ENCODE results near the gene ATP6AP1. TPM values are rescaled to one million over a fixed set of nuclear protein-coding genes. Genes with fewer than 3 reads are reported as not detected.

ATP6AP1 gene
- total and polyA plus RNA-seq, 9 donors = 30.0 to 78.3 (median 65.9) TPM

- no peak for DNase-seq
- Histone ChIP-seq H3K9me3 (replicated peaks; ENCODE audit: control insufficient read depth, low read depth, low read length) (no peaks in the 10 kb centered on the region), H3K36me3 (ENCODE audit: control insufficient read depth, insufficient read depth, low read length) (peaks cover 8% of the 10 kb centered on the region), H3K4me1 (ENCODE audit: control insufficient read depth, insufficient read depth, low read length) (peaks cover 15% of the 10 kb centered on the region), H3K27me3 (ENCODE audit: control insufficient read depth, insufficient read depth, low read length) (no peaks in the 10 kb centered on the region), H3K27ac (ENCODE audit: low read length) (peak overlapping the region; percentile 21), H3K4me3 (ENCODE audit: low read length) (no peak overlapping the region)
- 92% methylated on average over 4 of the region's 13 CpGs for WGBS (ENCODE audit: insufficient coverage)
These were observed 1.3 kb upstream of the ATP6AP1 start for GRCh38 chrX:154426916-154427770.

- no peak overlapping the region for H3K4me3 ChIP-seq (ENCODE audit: low read length)
- H3K4me1 ChIP-seq (ENCODE audit: control insufficient read depth, insufficient read depth, low read length) = peaks cover 15% of the 10 kb centered on the region
- no peaks in the 10 kb centered on the region for H3K9me3 ChIP-seq (replicated peaks; ENCODE audit: control insufficient read depth, low read depth, low read length)
- 82% methylated on average over 1 of the region's 2 CpGs for WGBS (ENCODE audit: insufficient coverage)
- peaks cover 32% of the 10 kb centered on the region for H3K36me3 ChIP-seq (ENCODE audit: control insufficient read depth, insufficient read depth, low read length)
- no peaks in the 10 kb centered on the region for H3K27me3 ChIP-seq (ENCODE audit: control insufficient read depth, insufficient read depth, low read length)
- no peak for DNase-seq
- no peak overlapping the region for H3K27ac ChIP-seq (ENCODE audit: low read length)
These were observed 1.2 kb downstream of the ATP6AP1 start for GRCh38 chrX:154429711-154430110.

- WGBS (ENCODE audit: insufficient coverage) = 83% methylated on average over 6 of the region's 6 CpGs
These were observed 2.0 kb downstream of the ATP6AP1 start for GRCh38 chrX:154430479-154430878.

GRCh38 chrX:154430916-154431315 is 2.4 kb downstream of the ATP6AP1 start:
- Histone ChIP-seq H3K27ac (ENCODE audit: low read length) (no peak overlapping the region), H3K9me3 (replicated peaks; ENCODE audit: control insufficient read depth, low read depth, low read length) (no peaks in the 10 kb centered on the region), H3K27me3 (ENCODE audit: control insufficient read depth, insufficient read depth, low read length) (no peaks in the 10 kb centered on the region), H3K36me3 (ENCODE audit: control insufficient read depth, insufficient read depth, low read length) (peaks cover 44% of the 10 kb centered on the region), H3K4me3 (ENCODE audit: low read length) (no peak overlapping the region), H3K4me1 (ENCODE audit: control insufficient read depth, insufficient read depth, low read length) (peaks cover 15% of the 10 kb centered on the region)
- WGBS (ENCODE audit: insufficient coverage) = 52% methylated on average over 3 of the region's 7 CpGs
- DNase-seq = no peak

More at GRCh38 chrX:154430479-154430878, 2.0 kb downstream of the ATP6AP1 start:
- no peak overlapping the region for H3K27ac ChIP-seq (ENCODE audit: low read length)
- DNase-seq = no peak
- H3K9me3 ChIP-seq (replicated peaks; ENCODE audit: control insufficient read depth, low read depth, low read length) = no peaks in the 10 kb centered on the region
- peaks cover 40% of the 10 kb centered on the region for H3K36me3 ChIP-seq (ENCODE audit: control insufficient read depth, insufficient read depth, low read length)
- no peaks in the 10 kb centered on the region for H3K27me3 ChIP-seq (ENCODE audit: control insufficient read depth, insufficient read depth, low read length)
- peaks cover 15% of the 10 kb centered on the region for H3K4me1 ChIP-seq (ENCODE audit: control insufficient read depth, insufficient read depth, low read length)
- H3K4me3 ChIP-seq (ENCODE audit: low read length) = no peak overlapping the region

- peak; percentile 41 for DNase-seq
- WGBS (ENCODE audit: insufficient coverage) = no CpG with 5 or more reads among the region's 5 CpGs
- peaks cover 19% of the 10 kb centered on the region for H3K4me1 ChIP-seq (ENCODE audit: control insufficient read depth, insufficient read depth, low read length)
- peaks cover 47% of the 10 kb centered on the region for H3K36me3 ChIP-seq (ENCODE audit: control insufficient read depth, insufficient read depth, low read length)
- H3K9me3 ChIP-seq (replicated peaks; ENCODE audit: control insufficient read depth, low read depth, low read length) = no peaks in the 10 kb centered on the region
- H3K27me3 ChIP-seq (ENCODE audit: control insufficient read depth, insufficient read depth, low read length) = no peaks in the 10 kb centered on the region
- no peak overlapping the region for H3K4me3 ChIP-seq (ENCODE audit: low read length)
- H3K27ac ChIP-seq (ENCODE audit: low read length) = no peak overlapping the region
These were observed 2.9 kb downstream of the ATP6AP1 start for GRCh38 chrX:154431341-154431740.

GRCh38 chrX:154432210-154432609 is 3.7 kb downstream of the ATP6AP1 start:
- Histone ChIP-seq H3K4me3 (ENCODE audit: low read length) (no peak overlapping the region), H3K9me3 (replicated peaks; ENCODE audit: control insufficient read depth, low read depth, low read length) (no peaks in the 10 kb centered on the region), H3K4me1 (ENCODE audit: control insufficient read depth, insufficient read depth, low read length) (peaks cover 17% of the 10 kb centered on the region), H3K27me3 (ENCODE audit: control insufficient read depth, insufficient read depth, low read length) (no peaks in the 10 kb centered on the region), H3K27ac (ENCODE audit: low read length) (no peak overlapping the region), H3K36me3 (ENCODE audit: control insufficient read depth, insufficient read depth, low read length) (peaks cover 47% of the 10 kb centered on the region)
- no peak for DNase-seq
- WGBS (ENCODE audit: insufficient coverage) = 93% methylated on average over 4 of the region's 8 CpGs

GRCh38 chrX:154433605-154434004 is 5.1 kb downstream of the ATP6AP1 start:
- DNase-seq = no peak
- WGBS (ENCODE audit: insufficient coverage) = 85% methylated on average over 7 of the region's 7 CpGs
- peaks cover 50% of the 10 kb centered on the region for H3K36me3 ChIP-seq (ENCODE audit: control insufficient read depth, insufficient read depth, low read length)
- H3K27me3 ChIP-seq (ENCODE audit: control insufficient read depth, insufficient read depth, low read length) = no peaks in the 10 kb centered on the region
- peaks cover 24% of the 10 kb centered on the region for H3K4me1 ChIP-seq (ENCODE audit: control insufficient read depth, insufficient read depth, low read length)
- no peak overlapping the region for H3K4me3 ChIP-seq (ENCODE audit: low read length)
- H3K27ac ChIP-seq (ENCODE audit: low read length) = no peak overlapping the region
- peaks cover 2% of the 10 kb centered on the region for H3K9me3 ChIP-seq (replicated peaks; ENCODE audit: control insufficient read depth, low read depth, low read length)

GRCh38 chrX:154434394-154435168 is 6.1 kb downstream of the ATP6AP1 start:
- Histone ChIP-seq H3K36me3 (ENCODE audit: control insufficient read depth, insufficient read depth, low read length) (peaks cover 58% of the 10 kb centered on the region), H3K9me3 (replicated peaks; ENCODE audit: control insufficient read depth, low read depth, low read length) (peaks cover 2% of the 10 kb centered on the region), H3K4me1 (ENCODE audit: control insufficient read depth, insufficient read depth, low read length) (peaks cover 21% of the 10 kb centered on the region), H3K27me3 (ENCODE audit: control insufficient read depth, insufficient read depth, low read length) (no peaks in the 10 kb centered on the region), H3K4me3 (ENCODE audit: low read length) (no peak overlapping the region), H3K27ac (ENCODE audit: low read length) (no peak overlapping the region)
- no peak for DNase-seq
- WGBS (ENCODE audit: insufficient coverage) = 83% methylated on average over 5 of the region's 7 CpGs

- 89% methylated on average over 16 of the region's 19 CpGs for WGBS (ENCODE audit: insufficient coverage)
These were observed 6.8 kb downstream of the ATP6AP1 start for GRCh38 chrX:154435171-154435733.

More at GRCh38 chrX:154435171-154435733, 6.8 kb downstream of the ATP6AP1 start:
- H3K27me3 ChIP-seq (ENCODE audit: control insufficient read depth, insufficient read depth, low read length) = no peaks in the 10 kb centered on the region
- no peak for DNase-seq
- H3K4me1 ChIP-seq (ENCODE audit: control insufficient read depth, insufficient read depth, low read length) = peaks cover 19% of the 10 kb centered on the region
- peaks cover 64% of the 10 kb centered on the region for H3K36me3 ChIP-seq (ENCODE audit: control insufficient read depth, insufficient read depth, low read length)
- no peak overlapping the region for H3K4me3 ChIP-seq (ENCODE audit: low read length)
- H3K27ac ChIP-seq (ENCODE audit: low read length) = no peak overlapping the region
- H3K9me3 ChIP-seq (replicated peaks; ENCODE audit: control insufficient read depth, low read depth, low read length) = peaks cover 2% of the 10 kb centered on the region

All from muscle of leg (tissue), 11 donors.